SK-N-SH (cell line): ENCODE results near the gene ABLIM1. TPM values are rescaled to one million over a fixed set of nuclear protein-coding genes. Genes with fewer than 3 reads are reported as not detected.

Source experiments
- CTCF ChIA-PET: fragments of 300-600, 350-600 bp; formaldehyde crosslinking; extraction: SDS; loops from one replicate; lab custom pipeline; 2021; lab: Yijun Ruan, JAX
- POLR2A ChIA-PET: fragments of 350-600 bp; sonication (Branson Sonifier 250); formaldehyde crosslinking; extraction: SDS; loops from one replicate; lab custom pipeline; 2020; ENCODE audit warnings: antibody characterized with exemption, inconsistent platforms; lab: Yijun Ruan, JAX
- DNase-seq: peaks from one replicate; pipeline ENCODE4 v3.0.0; 2012
- H2AFZ ChIP-seq: fragments of 200-600 bp; sonication (generic); 2 replicates; pipeline ENCODE4 v1.8.1; 2016; ENCODE audit warnings: antibody characterized with exemption, mild to moderate bottlenecking, low read depth
- H3F3A ChIP-seq: fragments of 200-600 bp; sonication (generic); replicated peaks from 2 replicates; pipeline ENCODE3; 2016; ENCODE audit warnings: antibody characterized with exemption, mild to moderate bottlenecking; ENCODE audit not compliant: insufficient read depth
- H3K27ac ChIP-seq, 2 experiments: fragments of 200-500 bp in 1 of 2; fragments of 200-600 bp in 1 of 2; sonication (Bioruptor generic) in 1 of 2; sonication (generic), shearing (Covaris generic) in 1 of 2; 2 replicates each; pipeline versions ENCODE4 v1.5.1 to v1.6.1; 2014 to 2016; ENCODE audit warnings: low read depth in 2 of 2, inconsistent platforms in 1 of 2, low read length in 1 of 2, mild to moderate bottlenecking in 1 of 2, mixed read lengths in 1 of 2
- H3K27me3 ChIP-seq: fragments of 200-600 bp; sonication (generic), shearing (Covaris generic); 2 replicates; pipeline ENCODE4 v1.6.1; 2016; ENCODE audit warnings: mixed run types; ENCODE audit not compliant: insufficient read depth
- H3K36me3 ChIP-seq, 2 experiments: fragments of 200-500 bp in 1 of 2; fragments of 200-600 bp in 1 of 2; sonication (Bioruptor generic) in 1 of 2; sonication (generic) in 1 of 2; replicated peaks in 1 of 2; 2 replicates each; pipeline versions ENCODE3 to v1.5.1; 2014 to 2016; ENCODE audit warnings: low read length in 1 of 2, mild to moderate bottlenecking in 1 of 2; ENCODE audit not compliant: insufficient read depth in 2 of 2, control insufficient read depth in 1 of 2
- H3K4me1 ChIP-seq, 2 experiments: fragments of 200-500 bp in 1 of 2; fragments of 200-600 bp in 1 of 2; sonication (Bioruptor generic) in 1 of 2; sonication (generic), shearing (Covaris generic) in 1 of 2; 2 replicates each; pipeline versions ENCODE4 v1.5.1 to v1.6.1; 2014 to 2016; ENCODE audit warnings: low read depth in 1 of 2, low read length in 1 of 2, mixed run types in 1 of 2; ENCODE audit not compliant: insufficient read depth in 2 of 2, control insufficient read depth in 1 of 2
- H3K4me2 ChIP-seq: fragments of 200-600 bp; sonication (generic), shearing (Covaris generic); 2 replicates; pipeline ENCODE4 v1.6.1; 2017; ENCODE audit warnings: mixed run types
- H3K4me3 ChIP-seq, 2 experiments: fragments of 200-500 bp in 1 of 2; fragments of 200-600 bp in 1 of 2; sonication (Bioruptor generic) in 1 of 2; sonication (generic), shearing (Covaris generic) in 1 of 2; 2 replicates each; pipeline versions ENCODE4 v1.5.1 to v1.8.1; 2014 to 2016; ENCODE audit warnings: low read depth in 2 of 2, inconsistent platforms in 1 of 2, low read length in 1 of 2, mild to moderate bottlenecking in 1 of 2, mixed read lengths in 1 of 2, moderate library complexity in 1 of 2
- H3K79me2 ChIP-seq: fragments of 200-600 bp; sonication (generic); 2 replicates; pipeline ENCODE4 v1.8.1; 2017; ENCODE audit warnings: mild to moderate bottlenecking; ENCODE audit not compliant: insufficient read depth
- H3K9ac ChIP-seq: fragments of 200-600 bp; sonication (generic); 2 replicates; pipeline ENCODE4 v1.6.1; 2017; ENCODE audit warnings: mixed run types
- H3K9me2 ChIP-seq: fragments of 200-600 bp; sonication (generic); 2 replicates; pipeline ENCODE4 v1.6.1; 2017; ENCODE audit warnings: mixed run types
- H3K9me3 ChIP-seq: fragments of 200-600 bp; sonication (generic); 2 replicates; pipeline ENCODE4 v1.6.1; 2017; ENCODE audit warnings: mixed run types, mild to moderate bottlenecking, moderate library complexity
- H4K20me1 ChIP-seq: fragments of 200-600 bp; sonication (generic); 2 replicates; pipeline ENCODE4 v1.6.1; 2017; ENCODE audit warnings: mild to moderate bottlenecking, mixed run types; ENCODE audit not compliant: insufficient read depth
- CHD2 ChIP-seq: fragments of 150-350 bp; IDR thresholded peaks from 2 replicates; pipeline ENCODE4 v1.6.1; 2018; ENCODE audit warnings: low read length; ENCODE audit not compliant: partially characterized antibody
- EP300 ChIP-seq, 2 experiments: IDR thresholded peaks; 2 replicates each; pipeline versions ENCODE4 v1.4.0 to v1.6.1; 2012; ENCODE audit warnings: borderline replicate concordance in 1 of 2, low read depth in 1 of 2, low read length in 1 of 2
- FOSL2 ChIP-seq: IDR thresholded peaks from 2 replicates; pipeline ENCODE4 v1.4.0; 2012; ENCODE audit warnings: low read depth, mild to moderate bottlenecking, moderate library complexity, borderline replicate concordance
- GATA2 ChIP-seq: sonication (generic); formaldehyde crosslinking; IDR thresholded peaks from 2 replicates; pipeline ENCODE4 v1.5.0; 2020; ENCODE audit warnings: mild to moderate bottlenecking, missing genetic modification reagents
- JUND ChIP-seq: IDR thresholded peaks from 2 replicates; pipeline ENCODE4 v1.4.0; 2012
- NFIC ChIP-seq: IDR thresholded peaks from 2 replicates; pipeline ENCODE4 v1.4.0; 2012; ENCODE audit warnings: borderline replicate concordance
- NRF1 ChIP-seq: IDR thresholded peaks from 2 replicates; pipeline ENCODE4 v1.6.1; 2012; ENCODE audit warnings: low read depth, mild to moderate bottlenecking, low read length
- RAD21 ChIP-seq: IDR thresholded peaks from 2 replicates; pipeline ENCODE4 v1.6.1; 2012; ENCODE audit warnings: mild to moderate bottlenecking, low read length
- RXRA ChIP-seq: IDR thresholded peaks from 2 replicates; pipeline ENCODE4 v1.4.0; 2012; ENCODE audit warnings: low read depth, mild to moderate bottlenecking, borderline replicate concordance
- TCF12 ChIP-seq: IDR thresholded peaks from 2 replicates; pipeline ENCODE4 v1.4.0; 2012
- YY1 ChIP-seq: IDR thresholded peaks from 2 replicates; pipeline ENCODE4 v1.4.0; 2012; ENCODE audit warnings: low read depth, mild to moderate bottlenecking
- ZBTB33 ChIP-seq: IDR thresholded peaks from 2 replicates; pipeline ENCODE4 v1.4.0; 2012; ENCODE audit warnings: low read depth, borderline replicate concordance
- WGBS: methylation state at CpG from one replicate; pipeline ENCODE4 v1.1.6; 2017; ENCODE audit warnings: low lambda C conversion rate; 5-methylcytosine and 5-hydroxymethylcytosine counted together
- polyA plus RNA-seq, 3 experiments: library from polyadenylated mRNA; depleted of rRNA; stranded (reverse); fragments of >200 nt; gene quantifications; 2 replicates each; pipeline ENCODE4 v1.2.3, GENCODE V29; 2012

Gene ABLIM1
- polyA plus RNA-seq, 1 of the 3 experiments (the other 2 are of a cell fraction), result 16.1 TPM

DNA sequence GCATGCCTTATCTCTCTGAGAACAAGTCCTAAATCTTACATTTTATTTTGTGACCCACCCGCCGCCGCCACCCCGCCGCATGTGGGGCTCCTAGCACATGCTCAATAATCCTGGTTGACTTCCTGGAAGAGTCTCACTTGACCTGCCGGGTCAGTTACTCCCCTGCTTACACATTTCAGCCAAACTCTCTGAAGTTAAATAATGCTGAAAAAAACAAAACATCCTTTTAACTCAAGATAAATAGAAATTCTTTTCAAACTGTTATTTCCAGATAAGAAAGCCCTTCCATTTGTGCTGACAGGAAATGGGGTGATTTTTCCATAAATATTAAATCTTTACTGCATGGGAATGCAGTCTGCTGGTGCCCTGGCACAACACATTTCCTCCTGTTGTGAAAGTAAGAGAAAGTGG lies 123.5 kb downstream of the ABLIM1 start:
- Histone ChIP-seq H3K4me3 (no peak overlapping the region), H3F3A (no peaks in the 10 kb centered on the region), H3K9me2 (no peaks in the 10 kb centered on the region)
- over 99% methylated on average over 6 of the region's 6 CpGs for WGBS
- TF ChIP-seq NRF1, result no peak
- TF ChIP-seq JUND, result no peak
- no peak for TF ChIP-seq RXRA
- TF ChIP-seq RAD21, result no peak
- no peak for TF ChIP-seq NFIC
- no peak for TF ChIP-seq CHD2
- TF ChIP-seq GATA2 (CRISPR knock-in tag), result no peak
- TF ChIP-seq, all 33 proteins: peak for 0
- Histone ChIP-seq H3K4me1 (no peaks in the 10 kb centered on the region), H3K9me3 (no peaks in the 10 kb centered on the region), H3K27me3 (no peaks in the 10 kb centered on the region), H3K9ac (no peak overlapping the region), H3K36me3 (no peaks in the 10 kb centered on the region), H3K27ac (no peak overlapping the region), H4K20me1 (no peaks in the 10 kb centered on the region), H2AFZ (no peak overlapping the region), H3K79me2 (no peaks in the 10 kb centered on the region), H3K4me2 (no peak overlapping the region)
- CTCF ChIA-PET, result interaction anchor here (1.7 kb wide), 1 partner anchor 63 kb away, joined by 4 read pairs; no protein-coding TSS in a partner anchor
- no peak for DNase-seq
- POLR2A ChIA-PET, result no interaction called here

- H3K4me3 ChIP-seq, result no peak overlapping the region
- TF ChIP-seq EP300 (IDR thresholded peaks at IDR 0.05; ENCODE audit: borderline replicate concordance in 1 of 2, low read depth in 1 of 2, low read length in 1 of 2) (no peak), RXRA (no peak), TCF12 (no peak), YY1 (no peak), ZBTB33 (no peak), FOSL2 (no peak)
- TF ChIP-seq, all 33 proteins: peak for 0
- H3K9me3 ChIP-seq, result no peaks in the 10 kb centered on the region
- H3K9ac ChIP-seq, result no peak overlapping the region
- ChIA-PET POLR2A (no interaction called here), CTCF (interaction anchor here (1.2 to 1.8 kb wide), 2 partner anchors 61 to 228 kb away, joined by 5 to 8 read pairs; no protein-coding TSS in a partner anchor)
- H3K36me3 ChIP-seq, result no peaks in the 10 kb centered on the region
- no peak overlapping the region for H3K27ac ChIP-seq
- H4K20me1 ChIP-seq, result no peaks in the 10 kb centered on the region
- no peaks in the 10 kb centered on the region for H3K9me2 ChIP-seq
- no peak overlapping the region for H3K4me2 ChIP-seq
- H3K79me2 ChIP-seq, result no peaks in the 10 kb centered on the region
- H3K4me1 ChIP-seq, result peaks cover 0 to 2% of the 10 kb centered on the region in 2 experiments; a peak in 2 of 4 replicates
- H2AFZ ChIP-seq, result no peak overlapping the region
- 92% methylated on average over 5 of the region's 5 CpGs for WGBS
- H3F3A ChIP-seq, result no peaks in the 10 kb centered on the region
- no peaks in the 10 kb centered on the region for H3K27me3 ChIP-seq
- DNase-seq, result no peak
Measured at GRCh38 chr10:114532226-114532625, 125.8 kb downstream of the ABLIM1 start.
